CD4-positive, alpha-beta T cell treated with Interleukin-2 at 100 ng/mL for 4 hours (primary cell): ENCODE results near the gene TMCO1.
"Not testable (repeated sequence)": the region's sequence is repeated elsewhere in the genome, so short reads cannot be mapped to it uniquely, and the experiment has no call there.

Experiments used
- DNase-seq: peaks from one replicate; pipeline ENCODE4 v3.0.0-alpha.2; 2020; ENCODE audit warnings: low spot score

The TMCO1 gene

GRCh38 chr1:165686971-165687433 lies 81.7 kb downstream of the TMCO1 start:
- DNase-seq = no peak

GRCh38 chr1:165686121-165686970 lies 82.3 kb downstream of the TMCO1 start:
- DNase-seq = no peak

GRCh38 chr1:165683848-165684485 lies 84.7 kb downstream of the TMCO1 start:
- no peak for DNase-seq

- not testable (repeated sequence) for DNase-seq
Observed at GRCh38 chr1:165680773-165681172, 87.9 kb downstream of the TMCO1 start.

GRCh38 chr1:165680303-165680702 lies 88.4 kb downstream of the TMCO1 start:
- DNase-seq = no peak

- no peak for DNase-seq
Observed at GRCh38 chr1:165679282-165680036, 89.2 kb downstream of the TMCO1 start.

GRCh38 chr1:165678509-165678908 lies 90.2 kb downstream of the TMCO1 start:
- peak; percentile 11 for DNase-seq
